MCF 10A (cell line): ENCODE measurements around the gene ZNF284. TPM values are rescaled to one million over a fixed set of nuclear protein-coding genes. Genes with fewer than 3 reads are reported as not detected.

Experiments used
- BruUV-seq: library from RNA; stranded (reverse); fragments of 400-500 nt; replicated peaks from 2 replicates; lab custom pipeline; 2021; lab: Mats Ljungman, UMichigan
- CTCF ChIA-PET: fragments of 300-600 bp; sonication (Branson Sonifier 250); formaldehyde crosslinking; extraction: SDS; loops from one replicate; lab custom pipeline; 2021; ENCODE audit warnings: antibody characterized with exemption, inconsistent platforms; lab: Yijun Ruan, JAX
- POLR2A ChIA-PET: fragments of 300-600, 350-650 bp; sonication (Branson Sonifier 250); formaldehyde crosslinking; extraction: SDS; loops from one replicate; lab custom pipeline; 2020; ENCODE audit warnings: antibody characterized with exemption, inconsistent platforms; lab: Yijun Ruan, JAX
- DNase-seq: peaks from one replicate; pipeline ENCODE4 v3.0.0-alpha.2; 2018; ENCODE audit not compliant: unreplicated experiment
- H3K27ac Mint-ChIP-seq: one replicate; pipeline ENCODE4 v1.8.0; 2022; ENCODE audit warnings: mild to moderate bottlenecking, low read depth, mixed read lengths; ENCODE audit not compliant: unreplicated experiment
- H3K27me3 Mint-ChIP-seq: one replicate; pipeline ENCODE4 v1.8.0; 2022; ENCODE audit warnings: mixed read lengths; ENCODE audit not compliant: insufficient read depth, unreplicated experiment
- H3K36me3 Mint-ChIP-seq: one replicate; pipeline ENCODE4 v1.8.0; 2022; ENCODE audit warnings: mild to moderate bottlenecking, moderate library complexity, mixed read lengths; ENCODE audit not compliant: insufficient read depth, unreplicated experiment
- H3K4me1 Mint-ChIP-seq: one replicate; pipeline ENCODE4 v1.8.0; 2022; ENCODE audit warnings: mixed read lengths; ENCODE audit not compliant: insufficient read depth, unreplicated experiment
- H3K4me3 Mint-ChIP-seq: one replicate; pipeline ENCODE4 v1.8.0; 2022; ENCODE audit warnings: mild to moderate bottlenecking, moderate library complexity, mixed read lengths; ENCODE audit not compliant: unreplicated experiment
- H3K9me3 Mint-ChIP-seq: one replicate; pipeline ENCODE4 v1.8.0; 2022; ENCODE audit warnings: mixed read lengths; ENCODE audit not compliant: unreplicated experiment
- intact Hi-C: fragments of 100-400 bp; cut with micrococcal nuclease; formaldehyde crosslinking; loops from 2 replicates; pipeline ENCODE4 v1.14.1; 2022
- total RNA-seq: library from RNA; stranded (reverse); gene quantifications from 2 replicates; pipeline ENCODE4 v1.2.3, GENCODE V29; 2022
- TF ChIP-seq, protein P1 (sequence below): fragments of 200-600 bp; IDR thresholded peaks from one replicate; pipeline ENCODE4 v1.8.0; 2022; ENCODE audit warnings: antibody characterized with exemption, mild to moderate bottlenecking; ENCODE audit not compliant: unreplicated experiment

ZNF284 gene
- total RNA-seq, 1 experiment from 2014 or later = 2.5 TPM

DNA sequence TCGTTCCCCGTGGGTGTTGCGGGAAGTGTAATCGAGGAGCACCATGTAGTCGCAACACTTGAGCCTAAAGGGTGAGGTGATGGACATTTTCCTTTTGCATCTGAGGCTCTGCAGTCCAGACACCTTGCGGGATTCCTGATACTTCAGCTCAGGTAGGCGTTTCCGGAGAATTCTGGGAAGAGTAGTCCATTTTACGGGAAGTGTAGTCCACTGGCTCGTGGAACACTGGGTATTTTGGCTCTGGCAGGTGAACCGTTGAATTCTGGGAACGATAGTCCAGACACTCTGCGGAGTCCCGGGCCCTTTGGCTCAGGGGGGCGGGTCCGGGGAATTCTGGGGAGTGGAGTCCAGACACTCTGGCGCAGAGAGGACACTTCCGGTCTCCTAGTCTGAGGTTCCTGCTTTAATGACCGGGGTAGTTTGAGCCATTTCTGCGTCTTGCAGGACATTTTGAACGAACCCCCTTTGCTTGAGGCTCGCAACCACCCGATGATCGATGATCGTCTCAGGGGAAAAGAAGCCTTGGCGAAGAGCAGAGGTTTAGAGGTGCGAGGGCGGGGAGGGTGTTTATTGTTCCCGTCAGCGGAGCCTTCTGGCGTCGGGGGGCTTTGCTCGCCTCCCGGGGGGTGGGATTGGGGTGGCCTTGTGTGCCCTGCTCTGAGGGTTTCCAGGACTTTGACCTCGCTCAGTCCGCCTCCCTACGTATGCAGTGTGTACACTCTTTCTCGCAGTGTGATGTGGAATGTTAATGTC is 20.1 kb upstream of the ZNF284 start, which contains the start of gene ZNF223:
ZNF223 (plus strand) TSS at position 387 of the 753 bp plus-strand sequence. CDS start 3,141 bp downstream, outside the sequence.
- TF ChIP-seq, protein P1, sequence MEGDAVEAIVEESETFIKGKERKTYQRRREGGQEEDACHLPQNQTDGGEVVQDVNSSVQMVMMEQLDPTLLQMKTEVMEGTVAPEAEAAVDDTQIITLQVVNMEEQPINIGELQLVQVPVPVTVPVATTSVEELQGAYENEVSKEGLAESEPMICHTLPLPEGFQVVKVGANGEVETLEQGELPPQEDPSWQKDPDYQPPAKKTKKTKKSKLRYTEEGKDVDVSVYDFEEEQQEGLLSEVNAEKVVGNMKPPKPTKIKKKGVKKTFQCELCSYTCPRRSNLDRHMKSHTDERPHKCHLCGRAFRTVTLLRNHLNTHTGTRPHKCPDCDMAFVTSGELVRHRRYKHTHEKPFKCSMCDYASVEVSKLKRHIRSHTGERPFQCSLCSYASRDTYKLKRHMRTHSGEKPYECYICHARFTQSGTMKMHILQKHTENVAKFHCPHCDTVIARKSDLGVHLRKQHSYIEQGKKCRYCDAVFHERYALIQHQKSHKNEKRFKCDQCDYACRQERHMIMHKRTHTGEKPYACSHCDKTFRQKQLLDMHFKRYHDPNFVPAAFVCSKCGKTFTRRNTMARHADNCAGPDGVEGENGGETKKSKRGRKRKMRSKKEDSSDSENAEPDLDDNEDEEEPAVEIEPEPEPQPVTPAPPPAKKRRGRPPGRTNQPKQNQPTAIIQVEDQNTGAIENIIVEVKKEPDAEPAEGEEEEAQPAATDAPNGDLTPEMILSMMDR = no peak
- BruUV-seq = no TSS peak
- peaks cover 36% of the 10 kb centered on the region for H3K9me3 Mint-ChIP-seq
- POLR2A ChIA-PET = interaction anchor here (0.6 to 1.7 kb wide), 8 partner anchors 9 to 116 kb away, joined by 3 to 5 read pairs (median 3); partner anchors contain the start of genes ZNF224, ZNF230 and ZNF45
- H3K27me3 Mint-ChIP-seq = no peaks in the 10 kb centered on the region
- peak within 1 kb of the TSS; percentile 83 for H3K4me3 Mint-ChIP-seq
- intact Hi-C loops = no loop called here
- H3K36me3 Mint-ChIP-seq = peaks cover 5% of the 10 kb centered on the region
- CTCF ChIA-PET = no interaction called here
- H3K27ac Mint-ChIP-seq = peak within 1 kb of the TSS; percentile 76
- H3K4me1 Mint-ChIP-seq = no peaks in the 10 kb centered on the region
- peak; percentile 71 for DNase-seq

DNA sequence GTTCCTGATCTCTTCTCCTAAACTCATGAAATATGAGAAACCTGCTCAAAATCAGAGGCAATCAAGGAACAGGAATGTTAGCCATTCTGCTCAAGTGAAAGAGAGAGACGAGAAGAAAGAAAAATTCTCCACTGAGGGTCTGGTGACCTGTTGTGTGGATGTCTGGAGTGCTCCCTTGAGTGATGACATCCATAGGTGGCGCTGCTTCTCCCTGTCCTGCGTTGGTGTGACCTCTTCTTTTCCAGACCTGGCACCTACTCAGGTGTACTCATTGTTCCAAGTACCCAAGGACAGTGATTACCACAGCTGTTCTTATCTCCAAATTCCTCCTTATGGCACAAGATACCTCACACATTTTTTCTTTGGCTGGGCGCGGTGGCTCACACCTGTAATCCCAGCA is 16.1 kb upstream of the ZNF284 start:
- no peak overlapping the region for H3K4me3 Mint-ChIP-seq
- CTCF ChIA-PET = no interaction called here
- no peak for DNase-seq
- H3K36me3 Mint-ChIP-seq = peaks cover 5% of the 10 kb centered on the region
- TF ChIP-seq, protein P1 = no peak
- no peak overlapping the region for H3K27ac Mint-ChIP-seq
- intact Hi-C loops = no loop called here
- POLR2A ChIA-PET = no interaction called here
- peaks cover 38% of the 10 kb centered on the region for H3K9me3 Mint-ChIP-seq
- BruUV-seq = no TSS peak
- H3K27me3 Mint-ChIP-seq = no peaks in the 10 kb centered on the region
- H3K4me1 Mint-ChIP-seq = no peaks in the 10 kb centered on the region

DNA sequence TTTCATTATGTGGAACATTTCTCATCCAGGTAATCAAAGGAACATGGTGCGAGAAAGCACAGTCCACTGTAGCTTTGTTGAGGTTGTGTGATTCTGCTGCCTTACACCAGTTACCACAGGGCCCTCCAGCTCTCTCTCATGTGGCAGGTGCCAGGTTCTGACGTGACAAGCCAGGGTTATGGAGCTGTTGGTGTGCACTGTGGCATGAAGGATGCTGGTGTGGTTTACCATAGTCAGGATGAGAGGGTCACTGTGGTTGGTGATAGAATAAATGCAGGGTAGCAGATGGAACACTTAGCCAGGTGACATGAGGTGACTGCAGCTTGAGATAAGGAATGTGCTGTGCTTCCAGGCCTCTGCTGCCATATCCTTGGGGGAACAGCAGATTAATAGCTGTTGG is 12.7 kb upstream of the ZNF284 start:
- Mint-ChIP-seq H3K27me3 (no peaks in the 10 kb centered on the region), H3K4me1 (no peaks in the 10 kb centered on the region), H3K36me3 (peaks cover 5% of the 10 kb centered on the region), H3K27ac (no peak overlapping the region), H3K4me3 (no peak overlapping the region), H3K9me3 (peaks cover 31% of the 10 kb centered on the region)
- TF ChIP-seq, protein P1 = no peak
- no TSS peak for BruUV-seq
- intact Hi-C loops = no loop called here
- no peak for DNase-seq
- ChIA-PET CTCF (no interaction called here), POLR2A (no interaction called here)

DNA sequence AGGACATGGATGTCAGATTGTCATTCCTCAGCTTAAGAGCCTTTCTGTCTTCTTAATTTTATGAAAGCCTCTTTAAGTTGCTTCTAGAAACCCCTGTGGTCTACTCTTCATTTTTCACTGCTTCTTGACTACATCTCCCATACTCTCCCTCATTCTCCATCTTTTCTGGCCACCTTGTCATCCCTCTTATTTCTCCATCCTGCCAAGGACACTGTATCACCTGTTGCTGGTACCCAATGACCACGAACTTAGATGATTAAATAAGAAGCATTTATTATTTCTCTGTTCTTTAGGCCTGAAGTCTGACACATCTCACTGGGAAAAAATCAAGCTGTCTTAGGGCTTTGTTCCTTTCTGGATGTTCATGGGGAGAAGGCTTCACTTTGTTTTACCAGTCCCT is 10.9 kb upstream of the ZNF284 start:
- Mint-ChIP-seq H3K27me3 (no peaks in the 10 kb centered on the region), H3K4me3 (no peak overlapping the region), H3K4me1 (no peaks in the 10 kb centered on the region), H3K27ac (no peak overlapping the region), H3K9me3 (peaks cover 24% of the 10 kb centered on the region), H3K36me3 (no peaks in the 10 kb centered on the region)
- BruUV-seq = no TSS peak
- no peak for DNase-seq
- POLR2A ChIA-PET = interaction anchor here (0.9 kb wide), 1 partner anchor 9 kb away, joined by 3 read pairs; the partner anchor contains the start of gene ZNF223
- TF ChIP-seq, protein P1 = no peak
- CTCF ChIA-PET = no interaction called here
- intact Hi-C loops = no loop called here
